GM18517 (cell line): ENCODE data around the gene CD79B.

Experiments used
- ATAC-seq: cut with Tn5 transposase; IDR thresholded peaks from one replicate; pipeline ENCODE4 v1.9.1; 2021; ENCODE audit warnings: mild to moderate bottlenecking, moderate library complexity; ENCODE audit not compliant: unreplicated experiment

CD79B gene

GRCh38 chr17:63954402-63955063 is 22.4 kb upstream of the CD79B start:
- ATAC-seq = peak; percentile 53

DNA sequence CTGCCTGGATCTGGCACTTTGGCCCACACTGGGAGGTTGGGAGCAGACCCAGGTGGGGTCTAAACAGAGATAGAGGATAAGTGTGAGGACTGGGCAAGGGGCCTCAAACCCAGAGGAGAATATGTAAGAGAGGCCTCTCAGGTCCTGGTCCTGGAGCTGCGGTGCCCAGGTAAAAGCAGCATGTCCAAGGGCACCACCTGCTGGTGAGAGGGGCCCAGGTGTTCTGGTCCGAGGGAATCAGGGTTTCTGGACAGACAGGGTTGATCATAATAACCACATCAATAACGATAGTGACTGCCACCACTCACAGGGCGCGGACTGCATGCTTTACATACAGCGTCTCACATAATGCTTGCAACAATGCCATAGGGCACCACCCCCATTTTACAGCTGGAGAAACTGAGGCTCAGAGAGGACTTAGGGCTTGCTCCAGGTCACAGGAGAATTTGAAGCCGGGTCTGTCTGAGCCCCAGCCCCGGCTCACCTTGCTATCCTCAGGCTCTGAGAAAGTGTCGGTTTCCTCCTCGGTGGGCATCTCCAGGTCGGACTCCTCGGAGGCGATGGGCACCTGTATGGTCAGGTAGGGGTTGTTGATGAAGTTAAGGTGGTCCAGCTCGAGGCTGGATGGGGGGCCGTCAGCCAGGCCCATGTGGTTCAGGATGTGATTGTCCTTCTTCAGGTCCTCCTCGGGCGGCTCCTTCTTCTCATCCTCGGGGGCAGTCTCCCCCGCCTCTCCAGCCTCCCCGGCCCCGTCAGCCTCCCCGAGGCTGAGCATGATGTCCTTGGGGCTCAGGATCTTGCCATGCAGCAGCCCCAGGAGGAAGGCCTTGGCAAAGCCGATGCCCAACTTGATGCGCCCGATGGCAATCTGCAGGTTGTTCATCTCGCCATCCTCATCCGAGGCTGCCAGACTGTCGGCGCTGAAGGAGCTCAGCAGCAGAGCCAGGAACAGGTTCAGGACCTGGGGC is 19.1 kb upstream of the CD79B start:
- no peak for ATAC-seq

- no peak for ATAC-seq
Observed at GRCh38 chr17:63949576-63950250, 17.6 kb upstream of the CD79B start.

DNA sequence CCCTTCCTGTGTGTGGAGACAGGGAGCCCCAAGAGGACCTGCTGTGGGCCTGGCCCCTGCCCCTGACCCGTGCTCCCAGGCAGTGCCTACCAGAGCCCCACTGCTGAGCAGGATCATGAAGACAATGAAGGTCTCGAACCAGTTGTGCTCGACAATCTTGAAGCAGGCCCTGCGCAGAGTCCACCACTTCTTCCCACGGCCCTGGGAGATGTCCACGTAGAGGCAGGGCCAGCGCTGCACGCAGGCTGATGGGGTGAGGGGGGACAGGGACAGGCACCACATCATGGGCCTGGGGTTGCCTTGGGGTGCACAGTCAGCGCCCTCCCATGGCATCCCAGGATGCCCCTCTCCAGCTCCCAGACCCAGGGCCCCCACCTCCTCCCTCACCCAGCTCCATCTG is 16.4 kb upstream of the CD79B start:
- no peak for ATAC-seq

DNA sequence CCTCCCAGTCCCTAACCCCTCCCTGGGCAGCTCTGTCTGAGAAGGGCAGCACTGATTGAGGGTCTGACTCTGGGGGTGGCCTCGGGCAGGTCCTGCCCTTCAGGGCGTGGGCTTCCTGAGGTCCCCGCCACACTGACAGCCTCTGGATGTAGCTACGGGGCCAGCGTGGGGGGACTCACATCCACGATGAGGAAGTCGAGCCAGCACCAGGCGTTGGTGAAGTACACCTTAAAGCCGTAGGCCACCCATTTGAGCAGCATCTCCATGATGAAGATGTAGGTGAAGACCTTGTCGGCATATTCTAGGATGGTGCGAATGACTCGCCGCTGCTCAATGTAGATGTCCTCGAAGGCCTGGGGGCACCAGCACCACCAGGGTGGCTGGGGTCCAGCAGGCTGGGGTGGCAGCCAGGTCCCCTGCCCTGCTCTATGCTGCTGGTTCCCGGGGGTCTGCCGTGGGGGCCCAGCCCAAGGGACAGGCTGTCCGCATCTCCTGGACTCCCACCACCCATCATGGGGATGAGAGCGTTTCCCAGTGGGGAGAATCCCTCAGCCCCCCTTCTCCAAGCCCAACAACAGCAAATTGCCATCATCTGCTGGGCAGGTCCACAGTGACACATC is 15.7 kb upstream of the CD79B start:
- no peak for ATAC-seq

DNA sequence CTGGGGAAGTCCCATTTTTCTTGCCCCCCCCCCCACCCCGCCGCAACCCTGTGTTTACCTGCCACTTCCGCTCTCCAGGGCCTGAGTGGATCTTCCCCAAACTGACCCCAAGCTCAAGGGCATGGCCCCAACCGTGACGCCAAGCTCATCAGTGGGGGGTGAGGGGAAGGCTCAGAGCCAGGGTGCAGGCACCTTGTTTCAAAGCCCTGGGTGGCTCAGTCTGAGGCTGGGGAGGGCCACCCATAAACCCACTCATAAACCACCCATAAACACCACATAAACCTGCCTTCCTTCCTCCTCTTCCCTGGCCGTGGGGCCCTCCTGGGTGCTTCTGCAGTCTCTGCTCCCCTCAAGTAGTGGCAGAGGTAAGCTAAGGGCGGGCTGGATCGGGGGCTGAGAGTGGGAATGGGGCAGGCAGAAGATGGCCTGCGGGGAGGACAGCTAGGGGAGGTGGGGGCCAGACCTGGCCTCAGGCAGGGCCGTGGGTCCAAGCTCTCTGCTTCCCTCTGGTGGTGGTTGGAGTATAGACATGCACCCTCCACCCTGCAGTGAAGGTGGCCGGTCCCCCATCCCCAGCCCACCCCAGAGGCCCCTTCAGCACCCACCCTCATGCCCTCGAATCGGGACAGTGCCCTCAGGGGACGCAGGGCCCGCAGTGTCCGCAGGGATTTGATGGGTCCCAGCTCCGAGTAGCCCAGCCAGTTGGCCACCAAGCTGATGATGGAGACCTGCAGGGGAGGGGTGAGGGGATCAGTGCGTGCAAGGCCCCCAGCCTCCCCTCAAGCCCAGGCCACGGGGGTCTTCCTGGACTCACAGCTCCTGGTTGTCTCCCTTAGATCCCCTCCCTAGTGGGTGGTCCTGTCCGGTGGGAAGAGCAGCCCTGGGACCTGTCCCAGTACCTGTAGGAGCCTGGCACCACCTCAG is 14.6 kb upstream of the CD79B start:
- no peak for ATAC-seq

DNA sequence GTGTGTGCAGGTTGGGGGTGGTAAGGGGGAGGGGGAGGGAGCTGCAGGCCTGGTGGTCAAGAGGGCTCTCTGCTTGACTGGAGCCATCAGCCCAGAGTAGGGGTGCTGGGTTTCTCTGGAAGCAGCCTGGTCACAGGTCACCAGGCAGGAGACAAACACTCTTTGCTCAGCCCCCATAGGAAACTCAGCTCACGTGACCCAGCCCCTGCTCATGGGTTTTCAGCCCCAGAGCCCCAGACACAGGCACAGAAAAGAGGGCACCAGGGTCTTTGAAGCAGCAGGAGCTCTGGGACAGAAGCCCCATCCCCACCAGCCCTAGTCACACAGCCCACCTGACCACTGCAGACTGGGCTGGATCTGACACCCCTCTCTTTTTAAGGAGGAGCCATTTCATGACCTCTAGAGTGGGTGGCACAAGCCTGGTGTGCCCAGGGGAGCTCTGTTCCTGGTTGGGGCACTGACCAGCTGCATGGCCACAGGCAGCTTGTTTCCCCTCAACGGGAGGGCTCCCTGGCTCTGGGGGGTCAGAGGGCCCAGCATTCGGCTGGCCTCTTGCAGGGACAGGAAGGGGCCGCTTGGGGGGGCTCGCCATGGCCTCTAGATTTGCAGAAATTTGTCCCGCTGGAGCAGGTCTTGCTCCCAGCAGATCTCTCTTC is 13.8 kb upstream of the CD79B start:
- ATAC-seq = no peak

DNA sequence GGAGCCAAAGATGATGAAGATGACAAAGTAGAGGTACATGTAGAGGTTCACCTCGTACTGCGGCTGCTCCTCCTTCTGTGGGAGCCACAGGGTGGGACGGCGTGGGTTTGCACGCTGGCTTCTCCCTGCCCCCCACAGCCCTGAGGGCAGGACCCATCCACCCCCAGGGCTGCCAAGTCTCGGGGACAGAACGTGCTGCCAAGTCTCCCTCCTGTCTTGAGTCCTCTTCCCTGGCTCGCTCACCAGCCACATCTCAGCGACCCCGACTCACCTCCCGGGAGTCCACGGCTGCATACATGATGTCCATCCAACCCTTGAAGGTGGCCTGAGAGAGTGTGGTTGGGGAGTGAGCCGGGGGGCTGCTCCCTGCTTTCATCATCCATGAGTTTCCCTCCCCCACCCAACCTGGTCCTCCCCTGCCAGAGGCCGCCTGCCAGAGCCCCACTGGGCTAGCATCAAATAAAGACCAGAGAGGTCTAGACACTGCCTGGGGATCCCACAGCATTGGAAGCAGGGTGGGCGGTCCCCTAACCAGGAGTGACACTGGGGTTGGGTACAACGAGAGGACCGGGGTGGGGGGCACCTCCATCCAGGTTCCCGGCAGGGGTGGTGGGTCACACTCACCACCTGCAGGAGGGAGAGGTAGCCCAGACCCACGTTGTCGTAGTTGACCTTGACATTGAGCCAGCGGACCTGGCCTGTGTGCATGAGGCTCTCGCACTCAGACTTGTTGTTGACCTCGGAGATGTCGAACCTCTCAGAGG is 12.8 kb upstream of the CD79B start:
- ATAC-seq = no peak

- no peak for ATAC-seq
Observed at GRCh38 chr17:63943745-63944144, 11.6 kb upstream of the CD79B start.

DNA sequence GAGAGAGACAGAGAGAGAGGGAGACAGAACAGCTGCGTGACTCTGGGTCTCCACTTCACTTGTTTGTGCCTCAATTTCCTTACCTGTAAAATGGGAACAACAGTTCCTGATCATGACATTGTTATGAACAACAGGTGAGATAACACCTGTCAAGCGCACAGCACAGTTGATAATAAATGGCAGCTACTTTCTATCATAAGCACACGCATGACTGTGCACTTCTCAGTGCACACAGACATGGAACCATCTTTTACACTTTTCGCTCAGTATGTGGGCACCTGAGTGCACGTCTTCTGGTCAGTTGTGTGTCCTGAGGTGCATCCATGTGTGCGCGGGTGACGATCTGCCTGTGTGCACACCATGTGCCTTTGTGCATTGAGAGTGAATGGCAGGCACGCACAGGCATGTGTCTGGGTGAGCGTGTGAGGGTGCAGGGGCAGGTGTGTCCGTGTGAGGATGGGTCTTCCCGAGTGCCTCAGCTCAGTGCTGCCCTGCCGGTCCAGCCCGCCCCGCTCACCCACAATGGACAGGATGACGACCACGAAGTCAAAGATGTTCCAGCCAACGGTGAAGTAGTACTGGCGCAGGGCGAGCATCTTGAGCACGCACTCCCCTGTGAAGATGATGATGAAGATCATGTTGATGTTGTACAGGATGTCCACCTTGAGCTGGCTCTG is 10.3 kb upstream of the CD79B start:
- no peak for ATAC-seq

DNA sequence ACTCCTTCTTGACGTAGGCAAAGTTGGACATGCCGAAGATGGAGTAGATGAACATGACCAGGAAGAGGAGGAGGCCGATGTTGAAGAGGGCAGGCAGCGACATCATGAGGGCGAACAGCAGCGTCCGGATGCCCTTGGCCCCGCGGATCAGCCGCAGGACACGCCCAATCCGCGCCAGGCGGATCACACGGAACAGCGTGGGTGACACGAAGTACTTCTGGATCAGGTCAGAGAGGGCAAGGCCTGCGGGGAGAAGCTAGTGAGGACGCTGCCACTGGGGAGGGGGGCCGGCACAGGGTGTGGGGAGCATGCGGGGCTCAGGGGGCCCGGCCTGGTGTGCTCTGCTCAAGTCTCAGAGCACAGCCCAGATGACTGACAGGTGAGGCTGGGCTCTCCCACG is 9.6 kb upstream of the CD79B start:
- no peak for ATAC-seq

DNA sequence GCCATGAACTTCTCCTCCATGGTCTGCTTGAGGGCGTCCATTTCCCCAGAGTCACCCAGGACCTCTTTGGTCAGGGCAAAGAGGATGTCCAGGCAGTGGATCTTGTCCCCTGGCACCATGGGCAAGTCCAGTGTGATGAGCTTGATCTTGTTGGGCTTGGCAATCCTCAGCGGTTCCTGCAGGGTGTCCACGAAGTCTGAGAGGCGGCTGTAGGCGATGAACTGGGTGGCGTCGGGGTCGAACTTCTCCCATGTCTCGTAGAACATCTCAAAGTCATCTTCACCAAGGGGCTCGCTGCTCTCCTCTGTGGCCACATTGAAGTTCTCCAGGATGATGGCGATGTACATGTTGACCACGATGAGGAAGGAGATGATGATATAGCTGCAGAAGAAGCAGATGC is 9.0 kb upstream of the CD79B start:
- ATAC-seq = no peak

GRCh38 chr17:63940584-63940983 is 8.5 kb upstream of the CD79B start:
- ATAC-seq = no peak

DNA sequence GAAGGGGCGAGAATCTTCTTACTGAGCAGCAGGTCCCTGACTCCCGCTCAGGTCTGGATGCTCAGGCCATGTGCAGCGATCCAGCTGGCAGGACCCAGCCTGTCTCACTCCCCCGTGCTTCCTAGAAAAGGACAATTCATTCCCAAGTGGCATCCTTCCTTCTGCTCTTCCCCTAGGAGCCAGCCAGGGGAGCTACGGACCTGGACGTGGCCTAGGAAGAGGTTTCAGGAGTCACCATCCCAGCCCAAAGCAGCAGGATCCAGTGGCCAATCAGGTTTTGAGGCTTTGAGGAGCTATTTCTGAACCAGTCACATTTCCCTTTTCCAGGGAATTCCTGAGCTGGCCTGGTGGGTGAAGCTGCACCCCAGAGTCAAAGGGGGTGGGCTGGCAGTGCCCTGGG is 7.8 kb upstream of the CD79B start:
- ATAC-seq = no peak

- ATAC-seq = no peak
Observed at GRCh38 chr17:63939401-63939800, 7.3 kb upstream of the CD79B start.

- no peak for ATAC-seq
Observed at GRCh38 chr17:63937920-63938319, 5.8 kb upstream of the CD79B start.

- ATAC-seq = no peak
Observed at GRCh38 chr17:63937319-63937718, 5.2 kb upstream of the CD79B start.
